ENCODE measurements around the gene RAP2C.

GRCh38 chrX:132214518-132214917 is 4.7 kb downstream of the RAP2C start:
- TF ChIP-seq CTCF (optimal IDR thresholded peaks at IDR 0.05 in 1 of 3, IDR thresholded peaks at IDR 0.05 in 1 of 3, conservative IDR thresholded peaks at IDR 0.05 in 1 of 3; ENCODE audit: extremely low read depth in 1 of 3, insufficient read depth in 2 of 3, low read length in 3 of 3) (no peak), EZH2 (IDR thresholded peaks at IDR 0.05; ENCODE audit: low read length) (no peak)
